Muscle layer of colon (tissue), 2 donors: ENCODE measurements around the gene WNT7B.

Experiments
- H3K27ac ChIP-seq: one replicate; pipeline ENCODE4 v1.7.0; 2013; ENCODE audit warnings: low read depth, mild to moderate bottlenecking, low read length, moderate library complexity
- H3K27me3 ChIP-seq, 2 donors: one replicate each; pipeline ENCODE4 v1.7.0; 2013; ENCODE audit warnings: low read length in 2 of 2, mild to moderate bottlenecking in 2 of 2; ENCODE audit not compliant: insufficient read depth in 2 of 2, control insufficient read depth in 1 of 2
- H3K36me3 ChIP-seq: one replicate; pipeline ENCODE4 v1.7.0; 2013; ENCODE audit warnings: mild to moderate bottlenecking, low read length; ENCODE audit not compliant: insufficient read depth
- H3K4me1 ChIP-seq: one replicate; pipeline ENCODE4 v1.7.0; 2013; ENCODE audit warnings: mild to moderate bottlenecking, low read length; ENCODE audit not compliant: insufficient read depth
- H3K4me3 ChIP-seq, 2 donors: one replicate each; pipeline ENCODE4 v1.7.0; 2013; ENCODE audit warnings: low read length in 2 of 2, low read depth in 1 of 2, mild to moderate bottlenecking in 1 of 2, moderate library complexity in 1 of 2
- H3K9ac ChIP-seq: one replicate; pipeline ENCODE4 v1.7.0; 2013; ENCODE audit warnings: low read length
- H3K9me3 ChIP-seq: one replicate; pipeline ENCODE4 v1.7.0; 2013; ENCODE audit warnings: mild to moderate bottlenecking, low read length
- donor health status: abdominal sarcoma.
- donor health status: Adenocarcinoma of cecum.

WNT7B gene

DNA sequence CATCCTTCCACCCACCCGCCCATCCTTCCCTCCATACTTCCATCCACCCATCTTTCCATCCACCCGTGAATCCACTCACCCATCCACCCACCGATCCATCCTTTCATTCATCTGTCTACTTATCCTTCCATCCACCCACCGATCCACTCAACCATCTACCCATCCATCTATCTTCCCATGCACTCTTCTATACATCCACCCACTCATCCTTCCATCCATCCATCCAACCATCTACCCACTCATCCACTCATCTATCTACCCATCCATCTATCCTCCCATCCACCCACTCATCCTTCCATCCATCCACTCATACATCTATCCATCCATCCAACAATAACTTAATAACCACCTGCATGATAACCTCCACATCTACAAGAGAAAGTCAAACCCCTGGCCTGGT, 47.3 kb downstream of the WNT7B start:
- Histone ChIP-seq H3K27ac (no peak overlapping the region), H3K27me3 (peaks cover 0 to 44% of the 10 kb centered on the region in 2 donors), H3K9ac (no peak overlapping the region)

DNA sequence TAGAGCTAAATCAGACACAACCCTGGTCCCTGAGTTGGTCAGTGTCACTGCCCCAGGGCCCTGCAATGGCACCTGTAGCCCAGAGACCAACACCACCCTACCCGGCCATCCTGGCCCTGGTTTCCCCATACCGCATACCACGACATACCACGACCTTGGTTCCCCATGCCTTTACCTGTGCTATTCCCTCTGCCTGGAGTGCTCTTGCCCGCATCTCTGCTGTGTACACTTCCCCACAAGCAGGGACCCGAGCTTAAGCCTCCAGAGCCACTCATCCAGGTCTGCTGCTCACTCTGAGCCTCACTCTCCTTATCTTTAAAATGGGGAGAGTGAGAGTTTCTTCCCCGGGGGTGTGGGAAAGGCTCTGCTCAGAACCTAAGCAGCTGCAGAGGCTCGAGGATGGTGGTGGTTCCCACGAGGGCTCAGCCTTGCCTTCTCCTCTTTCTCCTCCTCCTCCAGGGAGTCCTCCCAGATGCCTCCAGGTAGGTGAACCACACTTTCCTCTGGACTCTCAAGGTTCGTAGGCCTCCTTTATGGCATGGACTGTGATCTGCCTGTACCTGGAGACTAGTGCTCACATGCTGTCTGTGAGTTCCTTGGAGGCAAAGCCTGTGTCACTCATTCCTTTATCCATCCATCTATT, 48.1 kb downstream of the WNT7B start:
- Histone ChIP-seq H3K27me3 (peaks cover 0 to 38% of the 10 kb centered on the region in 2 donors), H3K9me3 (no peaks in the 10 kb centered on the region), H3K9ac (no peak overlapping the region), H3K4me1 (no peaks in the 10 kb centered on the region), H3K4me3 (no peak overlapping the region), H3K27ac (no peak overlapping the region), H3K36me3 (no peaks in the 10 kb centered on the region)

More for the DNA sequence above, 47.3 kb downstream of the WNT7B start:
- Histone ChIP-seq H3K36me3 (no peaks in the 10 kb centered on the region), H3K4me3 (no peak overlapping the region), H3K9me3 (no peaks in the 10 kb centered on the region), H3K4me1 (no peaks in the 10 kb centered on the region)

- Histone ChIP-seq H3K36me3 (no peaks in the 10 kb centered on the region), H3K4me1 (no peaks in the 10 kb centered on the region), H3K9me3 (no peaks in the 10 kb centered on the region), H3K4me3 (no peak overlapping the region), H3K27ac (no peak overlapping the region), H3K9ac (no peak overlapping the region), H3K27me3 (peaks cover 0 to 22% of the 10 kb centered on the region in 2 donors)
These were observed 49.9 kb downstream of the WNT7B start for GRCh38 chr22:45927059-45927458.

GRCh38 chr22:45926433-45926832, 50.5 kb downstream of the WNT7B start:
- H3K27me3 ChIP-seq = peaks cover 0 to 16% of the 10 kb centered on the region in 2 donors
- H3K9ac ChIP-seq = no peak overlapping the region
- H3K4me3 ChIP-seq = no peak overlapping the region
- no peaks in the 10 kb centered on the region for H3K9me3 ChIP-seq
- no peaks in the 10 kb centered on the region for H3K4me1 ChIP-seq
- H3K36me3 ChIP-seq = no peaks in the 10 kb centered on the region
- no peak overlapping the region for H3K27ac ChIP-seq

- no peaks in the 10 kb centered on the region for H3K36me3 ChIP-seq
- H3K4me3 ChIP-seq = no peak overlapping the region
These were observed 51.1 kb downstream of the WNT7B start for GRCh38 chr22:45925811-45926351.

GRCh38 chr22:45923835-45924234, 53.1 kb downstream of the WNT7B start:
- Histone ChIP-seq H3K9me3 (no peaks in the 10 kb centered on the region), H3K4me1 (no peaks in the 10 kb centered on the region), H3K9ac (no peak overlapping the region), H3K27ac (no peak overlapping the region), H3K36me3 (no peaks in the 10 kb centered on the region), H3K27me3 (no peaks in the 10 kb centered on the region), H3K4me3 (no peak overlapping the region)

More at GRCh38 chr22:45925811-45926351, 51.1 kb downstream of the WNT7B start:
- Histone ChIP-seq H3K27me3 (peaks cover 0 to 10% of the 10 kb centered on the region in 2 donors), H3K9ac (no peak overlapping the region), H3K9me3 (no peaks in the 10 kb centered on the region), H3K27ac (no peak overlapping the region), H3K4me1 (no peaks in the 10 kb centered on the region)

DNA sequence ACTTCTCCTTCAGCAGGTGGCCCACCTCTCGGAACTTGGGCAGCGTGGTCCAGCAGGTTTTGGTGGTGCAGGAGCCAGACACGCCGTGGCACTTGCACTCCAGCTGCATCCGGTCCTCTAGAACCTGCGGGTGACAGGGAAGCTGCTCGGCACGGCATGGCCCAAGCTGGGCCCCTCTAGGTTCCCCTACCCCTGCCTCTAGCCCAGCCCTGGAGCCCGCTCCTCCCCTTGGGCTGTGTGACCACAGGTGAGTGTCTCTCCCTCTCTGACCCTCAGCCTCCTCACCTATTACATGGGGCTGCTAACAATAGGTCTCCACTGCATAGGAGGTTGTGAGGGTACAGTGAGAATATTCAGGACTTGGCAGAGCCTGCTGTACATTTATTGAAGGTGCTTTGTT, 53.8 kb downstream of the WNT7B start:
- no peaks in the 10 kb centered on the region for H3K36me3 ChIP-seq
- no peak overlapping the region for H3K4me3 ChIP-seq
- H3K9me3 ChIP-seq = no peaks in the 10 kb centered on the region
- H3K27ac ChIP-seq = no peak overlapping the region
- H3K9ac ChIP-seq = no peak overlapping the region
- H3K4me1 ChIP-seq = no peaks in the 10 kb centered on the region
- H3K27me3 ChIP-seq = no peaks in the 10 kb centered on the region

GRCh38 chr22:45922661-45923060, 54.3 kb downstream of the WNT7B start:
- no peak overlapping the region for H3K27ac ChIP-seq
- H3K27me3 ChIP-seq = no peaks in the 10 kb centered on the region
- H3K4me1 ChIP-seq = no peaks in the 10 kb centered on the region
- H3K9me3 ChIP-seq = no peaks in the 10 kb centered on the region
- H3K9ac ChIP-seq = no peak overlapping the region
- H3K36me3 ChIP-seq = no peaks in the 10 kb centered on the region
- no peak overlapping the region for H3K4me3 ChIP-seq

GRCh38 chr22:45922256-45922655, 54.7 kb downstream of the WNT7B start:
- no peaks in the 10 kb centered on the region for H3K9me3 ChIP-seq
- H3K4me3 ChIP-seq = no peak overlapping the region
- H3K9ac ChIP-seq = no peak overlapping the region
- no peaks in the 10 kb centered on the region for H3K4me1 ChIP-seq
- H3K27ac ChIP-seq = no peak overlapping the region
- no peaks in the 10 kb centered on the region for H3K36me3 ChIP-seq
- H3K27me3 ChIP-seq = no peaks in the 10 kb centered on the region

- no peaks in the 10 kb centered on the region for H3K4me1 ChIP-seq
- H3K9ac ChIP-seq = no peak overlapping the region
- H3K4me3 ChIP-seq = no peak overlapping the region
- H3K27ac ChIP-seq = no peak overlapping the region
- H3K36me3 ChIP-seq = no peaks in the 10 kb centered on the region
- H3K27me3 ChIP-seq = no peaks in the 10 kb centered on the region
- no peaks in the 10 kb centered on the region for H3K9me3 ChIP-seq
These were observed 57.3 kb downstream of the WNT7B start for GRCh38 chr22:45919504-45920286.

- Histone ChIP-seq H3K27ac (no peak overlapping the region), H3K36me3 (no peaks in the 10 kb centered on the region), H3K27me3 (no peaks in the 10 kb centered on the region), H3K9me3 (no peaks in the 10 kb centered on the region), H3K9ac (no peak overlapping the region), H3K4me3 (no peak overlapping the region), H3K4me1 (no peaks in the 10 kb centered on the region)
These were observed 58.2 kb downstream of the WNT7B start for GRCh38 chr22:45918459-45919370.
